SW480 (cell line): ENCODE results near the gene TSHR.

Experiments used
- DNase-seq: peaks from one replicate; pipeline ENCODE4 v3.0.0-alpha.2; 2016; ENCODE audit warnings: low spot score

Gene TSHR

DNA sequence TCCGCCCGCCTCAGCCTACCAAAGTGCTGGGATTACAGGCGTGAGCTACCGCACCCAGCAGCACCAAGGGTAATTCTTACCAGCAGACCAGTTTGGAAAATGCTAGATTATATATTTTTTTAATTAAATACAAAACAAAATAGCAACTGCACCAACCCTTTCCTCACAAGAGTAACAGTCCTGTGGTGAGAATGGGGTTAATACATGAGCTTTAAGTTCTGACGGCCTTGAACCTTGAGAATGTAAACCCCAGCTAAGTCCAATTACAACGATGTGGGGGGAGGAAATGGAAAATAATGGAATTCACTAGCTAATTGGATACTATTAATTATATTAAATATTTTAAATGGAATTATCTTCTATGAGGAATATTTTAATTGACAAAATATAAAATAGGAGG is 183.0 kb downstream of the TSHR start:
- no peak for DNase-seq

DNA sequence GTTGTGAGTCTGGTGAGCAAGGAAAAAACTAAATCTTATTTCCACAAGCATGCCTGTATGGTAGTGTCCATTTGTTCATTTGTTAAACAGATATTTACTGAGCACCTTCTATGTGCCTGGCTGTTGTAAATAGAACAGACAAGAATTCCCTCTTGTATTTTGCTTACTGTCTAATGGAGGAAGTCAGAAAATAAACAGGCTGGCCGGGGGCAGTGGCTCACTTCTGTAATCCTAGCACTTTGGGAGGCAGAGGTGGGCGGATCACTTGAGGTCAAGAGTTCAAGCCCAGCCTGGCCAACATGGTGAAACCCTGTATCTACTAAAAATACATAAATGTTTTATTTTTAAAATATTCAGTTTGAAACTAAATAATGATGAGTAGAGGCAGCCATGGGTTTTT is 186.0 kb downstream of the TSHR start:
- no peak for DNase-seq

DNA sequence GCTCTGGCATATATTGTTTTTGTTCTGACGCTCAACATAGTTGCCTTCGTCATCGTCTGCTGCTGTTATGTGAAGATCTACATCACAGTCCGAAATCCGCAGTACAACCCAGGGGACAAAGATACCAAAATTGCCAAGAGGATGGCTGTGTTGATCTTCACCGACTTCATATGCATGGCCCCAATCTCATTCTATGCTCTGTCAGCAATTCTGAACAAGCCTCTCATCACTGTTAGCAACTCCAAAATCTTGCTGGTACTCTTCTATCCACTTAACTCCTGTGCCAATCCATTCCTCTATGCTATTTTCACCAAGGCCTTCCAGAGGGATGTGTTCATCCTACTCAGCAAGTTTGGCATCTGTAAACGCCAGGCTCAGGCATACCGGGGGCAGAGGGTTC is 188.4 kb downstream of the TSHR start:
- DNase-seq, result no peak

DNA sequence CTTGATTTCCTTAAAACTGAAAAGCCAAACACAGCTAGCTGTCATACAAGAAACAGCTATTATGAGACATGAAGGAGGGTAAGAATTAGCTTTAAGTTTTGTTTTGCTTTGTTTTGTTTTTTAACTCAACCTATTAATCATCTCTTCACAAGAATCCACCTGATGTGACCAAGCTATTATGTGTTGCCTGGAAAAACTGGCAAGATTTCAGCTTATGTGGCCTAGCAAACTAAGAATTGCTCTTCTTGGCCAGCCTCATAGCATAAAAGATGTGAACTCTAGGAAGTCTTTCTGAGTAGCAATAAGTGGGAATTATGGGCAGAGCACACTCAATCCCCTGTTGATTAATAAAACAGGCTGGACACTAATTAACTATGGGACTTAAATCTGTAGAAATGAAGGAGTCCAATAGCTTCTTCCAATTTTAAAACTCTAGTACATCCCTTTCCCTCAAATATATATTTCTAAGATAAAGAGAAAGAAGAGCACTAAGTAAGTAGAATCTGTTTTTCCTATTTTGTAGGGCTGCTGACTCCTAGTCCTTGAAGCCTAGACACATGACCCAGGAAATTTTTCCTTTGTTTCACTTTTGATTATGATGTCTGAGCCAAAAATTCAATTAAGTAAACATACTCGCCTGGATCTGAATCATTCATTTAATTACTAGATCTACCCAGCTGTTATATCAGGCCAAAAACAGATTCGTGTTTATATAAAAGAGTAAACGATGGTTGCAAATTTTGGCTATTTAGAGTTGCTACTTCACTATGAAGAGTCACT is 189.6 kb downstream of the TSHR start:
- DNase-seq, result no peak

DNA sequence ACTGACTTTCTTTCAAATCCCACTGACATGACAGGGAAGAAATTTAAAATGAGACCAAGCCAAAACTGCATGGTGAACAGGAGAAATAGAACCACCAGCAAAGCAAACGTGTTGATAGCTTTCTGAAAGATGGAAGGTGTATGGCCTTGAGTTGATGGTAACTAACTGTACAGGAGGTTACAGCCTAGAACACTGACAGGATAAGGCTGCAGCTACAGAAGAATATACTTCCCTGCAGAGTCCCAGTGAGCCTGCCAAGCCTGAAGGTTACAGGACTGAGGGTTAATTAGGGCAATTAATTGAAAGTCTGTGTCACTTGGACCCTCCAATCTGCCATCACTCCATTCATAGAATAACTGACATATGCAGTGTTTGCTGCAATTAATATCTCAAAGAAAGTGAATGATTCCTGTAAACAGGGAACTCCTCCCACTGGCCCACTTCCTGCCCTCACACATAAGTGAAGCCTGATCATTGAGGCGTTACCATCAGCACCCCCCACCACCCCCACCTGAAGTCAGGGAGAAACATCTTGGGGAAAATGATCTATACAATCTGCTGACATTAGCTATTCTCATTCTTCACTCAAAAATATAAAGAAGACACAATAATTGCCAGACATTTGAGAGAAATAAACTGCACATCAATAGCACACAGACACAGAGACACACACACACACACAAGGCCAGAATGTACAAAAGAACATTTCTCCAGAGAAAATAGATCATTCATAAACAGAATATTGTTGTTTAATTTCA is 191.9 kb downstream of the TSHR start:
- no peak for DNase-seq

DNA sequence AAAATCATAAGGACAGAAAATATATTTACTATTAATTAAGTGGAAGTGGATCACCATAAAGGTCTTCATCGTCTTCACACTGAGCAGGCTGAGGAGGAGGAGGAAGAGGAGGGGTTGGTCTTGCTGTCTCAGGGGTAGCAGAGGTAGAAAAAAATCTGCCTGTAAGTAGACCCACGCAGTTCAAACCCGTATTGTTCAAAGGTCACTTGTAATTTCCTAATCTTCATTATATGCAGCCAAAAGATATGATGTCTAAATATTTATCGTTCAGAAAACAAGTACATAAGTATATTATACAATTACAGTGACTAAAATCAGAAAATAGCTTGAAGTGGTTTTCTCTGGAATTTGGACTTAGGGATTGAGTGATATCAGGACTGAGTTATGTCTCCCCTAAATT is 193.2 kb downstream of the TSHR start:
- DNase-seq, result no peak

DNA sequence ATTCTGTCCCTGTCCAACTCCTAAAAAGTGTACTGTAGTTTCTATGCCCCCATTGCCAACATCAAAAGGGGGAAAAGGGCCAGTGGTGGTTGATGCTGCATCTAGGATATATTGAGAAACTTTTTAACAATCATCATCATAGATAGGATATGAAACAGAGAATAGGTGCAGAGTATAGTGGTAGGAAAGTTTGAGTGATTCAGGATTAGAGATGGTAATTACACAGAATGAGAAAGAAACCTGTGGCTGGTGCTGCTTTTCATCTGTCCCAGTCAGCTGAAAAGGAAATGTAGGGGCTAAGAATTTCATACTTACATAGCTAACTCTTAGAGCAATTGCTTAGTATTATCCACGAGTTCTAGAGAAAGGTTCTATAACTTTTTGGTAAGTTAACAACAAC is 197.8 kb downstream of the TSHR start:
- DNase-seq, result no peak

DNA sequence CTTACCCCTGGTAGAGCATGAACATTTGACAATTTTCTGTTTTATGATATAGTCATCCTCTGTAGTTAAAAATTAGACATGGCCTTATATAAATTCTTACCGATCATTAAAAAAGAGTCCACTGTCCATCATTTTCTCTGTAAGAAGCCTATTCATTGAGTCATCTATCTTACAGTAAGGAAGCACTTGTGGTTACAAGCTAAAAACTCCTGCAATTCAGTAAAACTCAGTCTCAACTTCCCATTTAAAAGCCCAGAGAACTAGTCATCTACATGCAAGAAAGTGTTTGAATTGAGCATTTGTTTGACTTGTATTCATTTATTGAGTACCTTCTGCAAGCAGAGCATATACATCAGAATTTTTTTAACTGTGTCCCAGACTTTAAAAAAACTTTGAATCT is 202.0 kb downstream of the TSHR start:
- DNase-seq, result no peak

DNA sequence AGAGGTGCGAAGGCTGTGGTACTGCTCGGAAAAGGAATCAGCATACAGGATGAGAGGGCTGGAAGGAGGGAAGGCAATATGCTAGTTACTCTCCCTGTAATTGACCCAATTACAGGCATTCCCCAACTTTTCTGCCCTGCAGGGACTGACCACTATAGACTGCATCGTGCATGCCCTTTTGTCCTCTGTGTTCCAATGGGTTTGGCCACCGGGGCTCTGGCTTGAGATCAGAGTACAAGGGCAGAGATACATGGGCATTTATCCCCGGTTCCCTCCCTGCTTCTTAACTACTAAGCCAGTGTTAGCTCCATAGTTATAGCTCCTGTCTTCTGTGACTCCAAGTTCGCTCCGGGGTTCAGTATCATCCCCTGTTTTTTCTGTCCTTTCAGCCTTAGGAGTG is 205.7 kb downstream of the TSHR start:
- DNase-seq, result no peak

DNA sequence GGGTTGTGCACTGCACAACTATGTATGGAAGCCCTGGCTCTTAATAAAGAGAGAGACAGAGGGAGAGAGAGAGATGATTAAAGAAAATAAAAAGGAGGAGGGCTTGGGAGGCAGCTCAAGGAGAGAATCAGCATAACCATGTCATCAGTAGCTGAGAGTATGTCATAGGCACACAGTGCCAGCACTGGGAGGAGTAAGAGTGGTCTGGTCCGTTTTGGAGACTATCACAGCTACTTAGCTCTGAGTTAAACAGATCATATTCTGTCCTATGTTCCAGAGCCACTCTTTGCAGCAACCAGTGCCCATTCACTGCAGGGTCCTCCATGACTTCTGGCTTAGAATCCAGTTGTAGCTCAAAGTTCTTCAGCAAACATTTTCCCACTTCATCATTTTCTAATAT is 206.3 kb downstream of the TSHR start:
- no peak for DNase-seq

DNA sequence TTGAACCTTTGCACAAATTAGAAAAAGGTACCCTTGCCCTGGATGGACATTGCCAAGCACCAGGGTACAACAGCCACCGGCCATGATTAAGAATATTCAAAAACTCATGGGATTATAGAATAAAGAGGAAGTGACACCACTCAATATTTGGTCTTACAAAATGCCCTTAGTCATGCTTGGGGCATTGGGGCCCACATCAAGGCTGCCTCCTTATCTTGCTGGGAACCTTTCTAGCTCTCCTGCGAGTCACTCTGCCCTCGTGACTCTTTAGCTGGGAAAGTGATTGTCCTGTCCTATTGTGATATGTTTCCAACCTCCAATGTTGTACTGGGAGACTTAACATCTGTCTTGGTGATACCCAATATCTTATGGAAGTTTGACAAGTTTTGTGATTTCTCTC is 207.5 kb downstream of the TSHR start:
- peak; percentile 8 for DNase-seq

DNA sequence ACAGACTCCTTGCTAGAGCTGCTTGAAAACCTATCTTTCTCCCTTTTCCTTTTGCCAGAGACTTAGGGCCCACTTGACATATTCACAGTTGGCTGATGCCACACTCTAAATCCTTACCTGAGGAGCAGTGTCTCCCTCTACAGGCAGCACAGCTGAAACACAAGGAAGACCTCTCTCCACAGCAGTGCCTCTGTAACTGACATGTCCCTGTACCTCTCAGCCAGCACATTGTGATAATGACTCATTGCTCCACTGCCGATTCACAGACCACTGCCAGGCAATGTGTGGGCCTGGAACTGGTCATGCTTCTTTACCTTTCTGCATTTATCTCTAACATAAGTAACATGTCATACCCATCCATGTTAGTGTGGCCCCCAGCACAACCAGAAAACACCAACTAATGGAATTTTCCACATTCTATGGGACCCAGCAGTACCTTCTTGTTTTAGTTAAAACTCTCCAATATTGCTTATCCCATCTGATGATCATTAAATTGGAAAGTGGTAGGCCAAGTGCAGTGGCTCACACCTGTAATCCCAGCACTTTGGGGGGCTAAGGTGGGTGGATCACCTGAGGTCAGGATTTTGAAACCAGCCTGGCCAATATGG is 208.8 kb downstream of the TSHR start:
- DNase-seq, result peak; percentile 86

DNA sequence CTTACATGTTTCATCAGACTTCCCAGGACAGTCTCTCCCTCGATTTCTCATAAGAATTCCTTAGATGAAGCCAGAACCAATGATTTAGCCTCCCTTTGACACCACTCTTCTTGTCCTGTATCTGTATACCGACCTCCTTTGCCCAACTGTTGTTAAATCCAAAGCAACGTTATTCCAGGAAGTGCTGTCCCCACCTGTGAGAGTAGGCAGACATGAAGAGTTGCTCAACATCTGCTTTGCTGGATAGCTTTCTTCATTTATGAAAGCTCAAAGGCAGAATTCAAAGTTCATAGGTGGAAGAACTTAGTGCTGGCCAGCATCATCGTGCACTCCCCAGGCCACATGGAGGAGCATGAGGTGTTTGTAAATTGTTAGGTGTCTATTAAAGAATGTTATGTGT is 209.8 kb downstream of the TSHR start:
- no peak for DNase-seq

DNA sequence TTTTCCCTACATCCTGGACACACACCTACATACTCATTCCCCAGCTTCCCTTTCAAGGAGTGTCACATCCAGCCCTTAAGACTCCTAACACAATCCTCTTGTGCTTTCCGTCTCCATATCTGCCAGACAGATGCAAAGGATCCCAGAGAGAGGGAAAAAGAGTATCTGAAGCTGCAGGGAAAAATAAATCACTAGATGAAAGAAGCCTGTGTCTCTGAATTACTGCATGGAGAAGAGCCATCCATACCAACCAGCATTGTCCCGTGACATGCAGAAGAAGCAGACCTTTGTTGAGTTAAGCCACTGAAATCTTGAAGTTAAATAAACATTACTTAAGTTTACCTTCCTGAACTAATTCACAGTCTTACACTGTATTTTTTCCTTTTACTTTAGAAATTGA is 210.7 kb downstream of the TSHR start:
- DNase-seq, result no peak

DNA sequence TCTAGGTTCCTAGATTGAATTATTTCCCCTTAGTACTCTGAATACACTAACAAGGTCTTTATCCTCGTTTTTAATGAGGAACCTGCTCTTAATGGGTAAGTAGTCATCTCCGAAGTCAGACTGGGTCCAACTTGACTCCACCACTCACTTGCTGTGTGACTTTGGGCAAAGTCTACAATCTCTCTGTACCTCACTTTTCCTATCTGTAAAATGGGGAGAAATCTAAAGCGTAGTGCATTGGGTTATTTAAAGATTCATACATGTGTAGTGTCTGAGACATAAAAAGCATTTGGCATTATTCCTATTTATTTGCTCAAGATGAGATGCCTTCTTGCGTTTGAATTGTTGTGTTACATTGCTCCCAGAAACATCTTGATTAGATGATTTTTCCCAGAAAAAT is 213.8 kb downstream of the TSHR start:
- DNase-seq, result no peak

DNA sequence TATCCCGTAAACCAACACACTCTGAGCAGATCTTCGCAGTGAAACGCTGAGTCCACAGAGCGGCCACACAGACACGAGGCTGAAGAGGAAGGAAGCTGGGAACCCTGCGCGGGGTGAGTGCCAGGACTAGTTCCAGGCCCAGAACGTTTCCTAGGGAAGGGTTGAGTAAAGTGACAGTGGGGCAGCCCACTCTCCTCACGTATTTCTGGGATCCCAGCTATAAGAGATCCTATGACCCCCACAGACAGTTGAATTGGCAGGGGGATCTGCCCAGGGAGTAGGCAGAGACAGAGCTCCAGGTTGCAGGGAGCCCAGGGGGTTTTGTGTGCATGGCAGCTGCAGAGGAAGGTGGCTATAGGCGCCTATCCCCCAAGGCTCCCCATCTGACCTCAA is 214.3 kb downstream of the TSHR start:
- DNase-seq, result no peak

DNA sequence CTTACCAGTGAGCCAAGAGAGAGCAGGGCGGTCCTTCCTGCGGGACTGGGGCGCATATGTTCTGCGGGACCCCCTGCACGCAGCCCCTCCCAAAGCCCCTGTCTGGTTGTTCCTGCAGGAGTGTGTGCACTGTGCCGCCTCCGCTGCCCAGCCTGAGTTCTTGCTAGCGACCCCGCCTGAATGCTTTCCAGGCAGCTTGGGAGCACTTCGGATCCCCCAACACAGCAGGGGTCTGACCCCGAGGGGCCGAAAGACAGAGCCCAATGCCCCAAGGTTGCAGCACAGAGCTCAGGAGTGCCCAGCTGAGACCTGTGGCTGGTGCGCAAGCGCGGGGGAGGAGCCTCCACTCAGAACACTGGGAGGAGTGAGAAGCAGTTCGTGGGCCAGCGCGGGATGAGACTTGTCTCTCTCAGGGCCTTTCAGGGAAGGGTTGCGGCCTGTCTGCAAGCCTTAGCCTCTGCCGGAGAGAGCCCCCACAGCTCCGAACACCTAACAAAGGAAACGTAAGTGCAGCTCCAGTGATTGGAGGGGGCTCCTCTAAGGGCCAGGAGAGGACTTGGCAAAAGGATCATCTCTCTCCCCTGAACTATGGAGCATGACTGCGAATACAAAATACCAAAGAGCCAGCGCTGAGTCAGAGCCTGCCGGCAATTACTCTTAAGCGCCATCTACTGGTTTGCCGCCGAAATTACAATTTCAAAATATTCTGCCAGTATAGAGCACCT is 214.8 kb downstream of the TSHR start:
- peak; percentile 88 for DNase-seq

DNA sequence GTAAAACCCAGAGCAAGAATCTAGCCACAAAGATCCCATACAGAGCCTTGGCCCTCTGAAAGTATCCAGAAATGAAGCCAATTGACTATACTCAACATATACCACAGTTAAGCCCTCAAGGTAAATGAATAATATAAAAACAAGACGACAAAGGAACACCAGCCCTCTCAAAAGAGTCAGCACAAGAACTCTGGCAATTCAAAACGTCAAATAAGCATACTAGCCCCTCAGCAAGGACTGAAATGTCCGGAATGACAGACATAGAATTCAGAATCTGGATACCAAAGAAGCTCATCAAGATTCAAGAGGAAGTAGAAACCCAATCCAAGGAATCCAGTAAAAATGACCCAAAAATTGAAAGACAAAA is 215.4 kb downstream of the TSHR start:
- DNase-seq, result no peak

DNA sequence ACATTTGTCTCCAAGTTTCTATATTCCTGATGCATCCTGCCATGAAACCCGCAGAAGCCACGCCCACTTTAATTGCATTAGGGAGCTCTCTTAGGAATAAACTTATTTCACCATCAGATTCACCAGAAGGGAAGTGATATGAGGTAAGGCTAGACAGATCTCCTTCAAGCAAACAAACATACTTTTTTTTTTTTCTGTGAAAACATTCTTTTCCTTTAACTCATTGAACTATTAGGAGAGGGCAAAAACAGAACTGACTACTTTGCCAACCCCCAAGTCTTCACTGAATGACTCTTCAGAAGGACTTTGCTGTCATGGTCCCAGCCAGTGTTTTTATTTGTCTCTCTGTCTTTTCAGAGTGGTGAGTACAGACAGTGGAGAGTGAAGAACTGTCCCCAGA is 216.9 kb downstream of the TSHR start:
- DNase-seq, result no peak

DNA sequence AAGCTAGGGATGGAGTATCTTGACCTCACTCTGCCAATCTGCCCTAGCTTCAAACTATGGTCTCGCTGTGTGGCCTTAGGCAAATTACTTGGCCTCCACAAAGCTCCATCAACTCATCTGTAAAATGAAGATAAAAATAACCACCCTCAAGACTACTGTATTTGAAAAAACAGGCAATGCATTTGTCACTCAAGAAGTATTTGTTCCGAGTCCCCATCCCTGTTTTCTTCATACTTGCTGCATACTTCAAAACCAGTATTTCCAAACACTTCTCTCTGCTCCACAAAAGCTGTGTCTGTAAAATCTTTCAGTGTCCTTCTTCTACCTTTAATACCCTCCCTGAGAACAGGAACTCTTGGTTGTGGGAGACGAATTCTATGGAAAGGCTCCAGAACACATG is 217.5 kb downstream of the TSHR start:
- no peak for DNase-seq

DNA sequence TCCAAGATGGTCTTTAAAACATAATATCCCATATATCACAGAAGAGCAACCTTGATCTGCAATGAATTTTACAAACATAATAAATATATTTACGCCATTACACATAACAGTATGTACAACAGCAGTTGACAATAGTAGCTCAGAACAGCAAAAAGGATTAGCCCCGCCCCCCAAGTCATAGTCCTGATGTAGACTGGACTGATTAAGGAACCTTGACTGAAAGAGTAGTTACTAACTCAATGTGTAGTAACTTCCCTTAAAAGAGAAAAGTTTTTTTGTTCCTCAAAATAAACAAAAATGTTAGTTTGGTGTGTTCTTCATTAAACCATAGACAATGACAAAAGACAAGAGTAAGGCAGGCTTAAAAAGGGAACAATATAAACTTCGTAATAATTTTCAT is 220.8 kb downstream of the TSHR start:
- no peak for DNase-seq

DNA sequence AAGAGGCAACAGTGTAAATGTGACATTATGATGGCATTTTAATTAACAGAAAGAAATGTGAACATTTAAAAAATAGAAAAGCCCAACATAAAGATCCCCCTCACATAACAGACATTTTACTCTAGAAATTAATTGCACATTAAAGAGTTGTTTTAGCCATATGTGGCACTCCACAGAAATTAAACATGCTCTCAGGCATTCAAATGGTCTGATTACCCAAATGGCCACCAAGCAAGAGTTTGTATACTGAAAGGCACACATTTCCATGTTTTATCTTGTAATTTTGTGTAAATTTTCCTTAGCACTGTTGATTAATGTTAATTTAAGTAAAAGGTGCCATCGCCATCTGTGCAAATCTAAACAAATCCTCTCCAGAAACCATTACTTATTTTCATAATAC is 221.8 kb downstream of the TSHR start:
- DNase-seq, result no peak

DNA sequence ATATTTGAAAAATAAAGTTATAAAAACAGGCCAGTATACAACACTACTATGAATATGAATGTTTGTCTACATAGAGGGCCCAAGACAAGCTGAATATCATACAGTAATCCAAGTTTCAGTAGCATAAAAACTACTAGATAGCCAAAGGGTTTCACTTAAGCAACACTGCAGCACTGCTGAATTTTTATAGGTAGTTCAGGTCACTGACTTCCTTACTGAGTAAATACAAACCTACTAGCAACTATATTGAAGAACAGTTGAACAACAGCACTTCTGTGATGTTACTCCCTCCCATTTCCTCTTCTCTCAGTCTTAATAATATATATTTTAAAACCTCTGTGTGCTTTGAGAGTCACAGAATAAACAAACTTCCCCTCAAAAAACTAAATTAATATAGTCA is 222.6 kb downstream of the TSHR start:
- no peak for DNase-seq
